GM12878 (cell line): Measurements from ENCODE around the gene SF3A1. TPM values are rescaled to one million over a fixed set of nuclear protein-coding genes. Genes with fewer than 3 reads are reported as not detected.

Source experiments
- BCL11A ChIP-seq: IDR thresholded peaks from 2 replicates; pipeline ENCODE4 v1.6.1; 2011; ENCODE audit warnings: low read depth, low read length
- CHD2 ChIP-seq: IDR thresholded peaks from 2 replicates; pipeline ENCODE4 v1.6.1; 2011; ENCODE audit warnings: low read depth, low read length, improper control_type of control experiment, borderline replicate concordance
- HSF1 ChIP-seq: fragments of 150-350 bp; IDR thresholded peaks from 2 replicates; pipeline ENCODE4 v1.6.1; 2014; ENCODE audit warnings: mild to moderate bottlenecking, low read depth, low read length
- KLF5 ChIP-seq: fragments of 450-650 bp; IDR thresholded peaks from 2 replicates; pipeline ENCODE4 v1.6.1; 2014; ENCODE audit warnings: mild to moderate bottlenecking; ENCODE audit not compliant: partially characterized antibody
- MLLT1 ChIP-seq: fragments of 450-650 bp; IDR thresholded peaks from 2 replicates; pipeline ENCODE4 v1.6.1; 2016; ENCODE audit warnings: mild to moderate bottlenecking
- NFYB ChIP-seq: IDR thresholded peaks from 2 replicates; pipeline ENCODE4 v1.6.1; 2011; ENCODE audit warnings: low read depth, mild to moderate bottlenecking, low read length, improper control_type of control experiment, moderate library complexity; ENCODE audit not compliant: insufficient read depth
- POLR2AphosphoS5 ChIP-seq: IDR thresholded peaks from 2 replicates; pipeline ENCODE4 v1.6.1; 2011; ENCODE audit warnings: mild to moderate bottlenecking, low read length, inconsistent platforms
- RAD21 ChIP-seq: IDR thresholded peaks from 2 replicates; pipeline ENCODE4 v1.6.1; 2011; ENCODE audit warnings: mild to moderate bottlenecking, low read depth, low read length, moderate library complexity; ENCODE audit not compliant: insufficient read depth
- SPI1 ChIP-seq: IDR thresholded peaks from 2 replicates; pipeline ENCODE4 v1.6.1; 2011; ENCODE audit warnings: low read depth, mild to moderate bottlenecking, low read length, moderate library complexity, borderline replicate concordance; ENCODE audit not compliant: insufficient read depth
- ZBTB40 ChIP-seq: fragments of 450-650 bp; IDR thresholded peaks from 2 replicates; pipeline ENCODE4 v1.6.1; 2016; ENCODE audit warnings: mild to moderate bottlenecking, moderate library complexity, borderline replicate concordance
- ZNF274 ChIP-seq: IDR thresholded peaks from one replicate; pipeline ENCODE4 v1.8.0; 2011; ENCODE audit not compliant: insufficient read length, insufficient read depth
- ZNF592 ChIP-seq: fragments of 450-650 bp; IDR thresholded peaks from 2 replicates; pipeline ENCODE4 v1.6.1; 2017; ENCODE audit warnings: mild to moderate bottlenecking, moderate library complexity
- ZNF687 ChIP-seq: fragments of 450-650 bp; IDR thresholded peaks from 2 replicates; pipeline ENCODE4 v1.6.1; 2017; ENCODE audit warnings: mild to moderate bottlenecking, moderate library complexity
- polyA plus RNA-seq, 11 experiments: library from polyadenylated mRNA; depleted of rRNA in 4 of 11; unstranded in 6 of 11; stranded (reverse) in 5 of 11; fragments of >200 nt; fragmentation: Nextera tagmentation in 4 of 11; fragmentation: Illumina TruSeq in 1 of 11; extraction: Ambion mirVana in 4 of 11; extraction: Trizol in 1 of 11; gene quantifications; 1 replicate in 1 of 11; 2 replicates in 10 of 11; pipeline versions ENCODE4 v1.2.1 to v1.2.3, GENCODE V29; 2011 to 2016; ENCODE audit warnings: inconsistent platforms in 2 of 11, missing spikeins in 2 of 11, low read depth in 1 of 11
- total RNA-seq, 4 experiments: library from RNA; depleted of rRNA in 3 of 4; stranded (reverse); fragments of >200 nt in 3 of 4; fragmentation: Illumina TruSeq in 1 of 4; extraction: Trizol in 1 of 4; gene quantifications; 2 replicates each; pipeline versions ENCODE4 v1.2.1 to v1.2.3, GENCODE V29; 2013 to 2021

The SF3A1 gene
- total and polyA plus RNA-seq, 10 of the 15 experiments (the other 5 are each of a cell fraction or from before 2014, with no cell fraction given), result 10.4 to 239 (median 46.0) TPM

GRCh38 chr22:30392661-30393321, 36.1 kb upstream of the SF3A1 start (continued):
- TF ChIP-seq ZNF592 (no peak), SPI1 (peak; percentile 74; the same call in 1 of the 2 replicates), BCL11A (no peak), NFYB (no peak), POLR2AphosphoS5 (0 out of 2 replicates have a peak, but pooled peaks have one; percentile 27), ZNF687 (no peak), KLF5 (no peak), CHD2 (no peak), MLLT1 (no peak), RAD21 (no peak), ZBTB40 (no peak), HSF1 (peak; percentile 23; the same call in 1 of the 2 replicates), ZNF274 (no peak)
